PFSK-1 (cell line): ENCODE measurements around the gene PNMT.

Experiments
- FOXP2 ChIP-seq: optimal IDR thresholded peaks from 2 replicates; pipeline ENCODE3; 2011; ENCODE audit warnings: borderline replicate concordance, control low read depth, inconsistent platforms; ENCODE audit not compliant: insufficient read depth; ENCODE audit errors: extremely low read length, extremely low read depth
- POLR2AphosphoS5 ChIP-seq: IDR thresholded peaks from 2 replicates; pipeline ENCODE4 v1.6.1; 2012; ENCODE audit warnings: low read depth, mild to moderate bottlenecking, control low read depth, low read length, moderate library complexity
- REST ChIP-seq, 2 experiments: IDR thresholded peaks; 2 replicates each; pipeline versions ENCODE4 v1.6.1 to v1.8.0; 2011 to 2012; ENCODE audit warnings: low read depth in 2 of 2, low read length in 2 of 2, control low read depth in 1 of 2, inconsistent platforms in 1 of 2, mild to moderate bottlenecking in 1 of 2, moderate library complexity in 1 of 2; ENCODE audit not compliant: insufficient read depth in 1 of 2
- SIN3A ChIP-seq: IDR thresholded peaks from 2 replicates; pipeline ENCODE4 v1.6.1; 2012; ENCODE audit warnings: mild to moderate bottlenecking, low read length, moderate library complexity, borderline replicate concordance; ENCODE audit not compliant: insufficient read depth
- TAF1 ChIP-seq: IDR thresholded peaks from 2 replicates; pipeline ENCODE4 v1.6.1; 2012; ENCODE audit warnings: low read length, control low read depth, borderline replicate concordance; ENCODE audit not compliant: insufficient read depth

The PNMT gene

GRCh38 chr17:39661744-39662541 is 6.3 kb upstream of the PNMT start:
- TF ChIP-seq REST (IDR thresholded peaks at IDR 0.05; ENCODE audit: insufficient read depth in 1 of 2, low read depth in 2 of 2, low read length in 2 of 2) (no peak), TAF1 (no peak), FOXP2 (no peak), SIN3A (no peak), POLR2AphosphoS5 (no peak)

- TF ChIP-seq TAF1, result no peak
- no peak for TF ChIP-seq FOXP2
- TF ChIP-seq POLR2AphosphoS5, result no peak
- no peak for TF ChIP-seq REST (IDR thresholded peaks at IDR 0.05; ENCODE audit: insufficient read depth in 1 of 2, low read depth in 2 of 2, low read length in 2 of 2)
- TF ChIP-seq SIN3A, result no peak
These were observed 5.5 kb upstream of the PNMT start for GRCh38 chr17:39662551-39663339.

GRCh38 chr17:39663340-39663687 is 4.9 kb upstream of the PNMT start:
- TF ChIP-seq TAF1 (no peak), REST (IDR thresholded peaks at IDR 0.05; ENCODE audit: insufficient read depth in 1 of 2, low read depth in 2 of 2, low read length in 2 of 2) (no peak), FOXP2 (no peak), POLR2AphosphoS5 (no peak), SIN3A (no peak)

- no peak for TF ChIP-seq POLR2AphosphoS5
- no peak for TF ChIP-seq REST (IDR thresholded peaks at IDR 0.05; ENCODE audit: insufficient read depth in 1 of 2, low read depth in 2 of 2, low read length in 2 of 2)
These were observed 4.3 kb upstream of the PNMT start for GRCh38 chr17:39663688-39664580.
